Measurements from ENCODE around the gene SLC38A10. TPM values are rescaled to one million over a fixed set of nuclear protein-coding genes. Genes with fewer than 3 reads are reported as not detected.
A peak's percentile ranks its signal among the peaks of the same experiment; 100 is the strongest.

SLC38A10 gene
- total and polyA plus RNA-seq, 2 of the 4 experiments (the other 2 are of a cell fraction): 12.7 to 46.7 TPM

DNA sequence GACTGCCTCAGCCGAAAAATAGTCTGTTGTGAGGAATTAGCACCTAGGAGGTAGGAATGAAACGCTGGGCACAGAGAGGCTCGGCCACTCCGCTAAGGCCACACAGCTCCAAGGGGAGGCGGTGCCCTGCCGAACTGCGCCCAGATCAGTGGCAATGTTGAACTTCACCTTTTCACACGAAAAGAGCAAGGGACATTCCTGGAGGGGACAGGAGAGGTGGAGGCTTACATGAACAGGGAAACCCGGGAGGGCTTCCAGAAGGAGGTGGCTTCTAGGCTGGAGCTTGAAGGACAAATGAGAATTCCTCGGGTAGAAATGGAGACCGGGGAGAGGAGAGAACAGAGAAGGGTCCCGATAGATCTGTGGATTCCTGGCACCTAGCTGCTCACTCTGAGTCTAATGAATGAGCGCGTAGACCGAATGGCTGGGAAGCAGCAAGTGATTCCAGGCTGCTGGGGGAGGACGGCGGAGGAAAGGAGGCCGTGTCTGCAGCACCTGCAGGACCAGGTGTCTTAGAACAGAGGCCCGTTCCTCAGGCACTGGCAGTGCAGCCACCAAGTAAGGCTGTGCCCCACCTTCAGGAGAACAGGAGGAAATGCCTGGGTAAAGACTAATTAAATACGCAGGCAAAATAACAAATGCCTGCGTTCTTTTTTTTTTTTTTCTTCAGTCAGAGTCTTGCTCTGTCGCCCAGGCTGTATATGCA, 722 bp upstream of the SLC38A10 start:
- Histone ChIP-seq H3K27me3 (ENCODE audit: control insufficient read depth, insufficient read depth, low read length) (no peaks in the 10 kb centered on the region), H2AK5ac (ENCODE audit: low read depth, low read length) (peak overlapping the region; percentile 96), H2AK9ac (replicated peaks; ENCODE audit: low read depth, low read length, poor library complexity) (peak overlapping the region; percentile 92), H3K27ac (ENCODE audit: insufficient read depth, low read length) (peak overlapping the region; percentile 90), H2BK5ac (ENCODE audit: low read depth, low read length, poor library complexity, severe bottlenecking) (peak overlapping the region; percentile 87), H3K4ac (ENCODE audit: low read depth, low read length) (peak overlapping the region; percentile 95), H3K14ac (replicated peaks; ENCODE audit: low read depth, low read length) (peak overlapping the region; percentile 75), H4K8ac (ENCODE audit: low read depth in 2 of 2, low read length in 2 of 2) (peak overlapping the region; percentile 97 to 98), H3K36me3 (ENCODE audit: control insufficient read depth, insufficient read depth, low read length) (peaks cover 2% of the 10 kb centered on the region; the same call in 1 of the 2 replicates), H4K5ac (ENCODE audit: low read depth, low read length) (peak overlapping the region; percentile 96), H3K79me1 (ENCODE audit: low read depth in 1 of 2, low read length in 2 of 2) (peaks cover 10 to 42% of the 10 kb centered on the region in 2 experiments), H3K18ac (ENCODE audit: low read depth, low read length) (peak overlapping the region; percentile 78; the same call in 1 of the 2 replicates), H3K4me1 (ENCODE audit: control insufficient read depth, insufficient read depth, low read length) (peaks cover 4% of the 10 kb centered on the region), H3K23ac (ENCODE audit: low read depth, low read length) (peak overlapping the region; percentile 53), H2BK15ac (ENCODE audit: low read depth, low read length) (peak overlapping the region; percentile 8; the same call in 1 of the 3 replicates), H2AFZ (replicated peaks; ENCODE audit: low read length, poor library complexity) (peak overlapping the region; percentile 98), H3K9ac (ENCODE audit: low read depth, low read length) (peak overlapping the region; percentile 81), H3K9me3 (ENCODE audit: control insufficient read depth, insufficient read depth, low read length) (no peaks in the 10 kb centered on the region), H2BK120ac (ENCODE audit: low read depth, low read length) (peak overlapping the region; percentile 82; the same call in 1 of the 2 replicates), H3K56ac (ENCODE audit: extremely low read depth, insufficient read depth, low read length) (peak overlapping the region; percentile 73), H3K9me1 (ENCODE audit: insufficient read depth, low read length) (peaks cover 5% of the 10 kb centered on the region), H4K20me1 (ENCODE audit: insufficient read depth, low read length) (peaks cover 10% of the 10 kb centered on the region), H2BK20ac (ENCODE audit: low read depth, low read length) (no peak overlapping the region), H3K4me3 (ENCODE audit: insufficient read depth, low read depth, low read length) (peak overlapping the region; percentile 73), H4K91ac (ENCODE audit: insufficient read depth, low read depth, low read length) (peak overlapping the region; percentile 92), H3K4me2 (ENCODE audit: low read depth, low read length) (peak overlapping the region; percentile 76)
- BruUV-seq (replicated peaks): no TSS peak
- dilution Hi-C loops (cut with HindIII; ENCODE audit: low sequenced_read_pairs, unreplicated experiment) (no loop called here), in situ Hi-C loops (cut with MboI; ENCODE audit: low sequenced_read_pairs) (no loop called here), intact Hi-C loops (cut with micrococcal nuclease) (loop anchor here (1.0 kb wide), 1 partner anchor 98 kb away; no protein-coding TSS in a partner anchor)
- CTCF ChIA-PET: interaction anchor here (1.0 kb wide), 1 partner anchor 10 kb away, joined by 3 read pairs; no protein-coding TSS in a partner anchor
- TF ChIP-seq CTCF (conservative IDR thresholded peaks at IDR 0.05; ENCODE audit: low read depth, low read length): peak; percentile 37
- TF ChIP-seq RAD21 (IDR thresholded peaks at IDR 0.05; ENCODE audit: low read length): peak; percentile 14; the same call in 1 of the 2 replicates
- TF ChIP-seq NFE2L2 (IDR thresholded peaks at IDR 0.05; ENCODE audit: low read depth, low read length): no peak
- ATAC-seq (ENCODE audit: low read depth) (peak; percentile 18), DNase-seq (peak; percentile 33)
- 44% methylated on average over 5 of the region's 22 CpGs; no CpG with 5 or more reads in 1 of the 2 experiments for WGBS, 2 experiments (ENCODE audit: extremely low coverage in 2 of 2, insufficient read length in 1 of 2)
- POLR2A ChIA-PET (ENCODE audit: unreplicated experiment): interaction anchor here (0.6 to 0.8 kb wide), 3 partner anchors 36 to 108 kb away, joined by 5 to 18 read pairs (median 5); no protein-coding TSS in a partner anchor

Measured in IMR-90 (cell line).